ENCODE measurements around the gene IRGC.

The IRGC gene

DNA sequence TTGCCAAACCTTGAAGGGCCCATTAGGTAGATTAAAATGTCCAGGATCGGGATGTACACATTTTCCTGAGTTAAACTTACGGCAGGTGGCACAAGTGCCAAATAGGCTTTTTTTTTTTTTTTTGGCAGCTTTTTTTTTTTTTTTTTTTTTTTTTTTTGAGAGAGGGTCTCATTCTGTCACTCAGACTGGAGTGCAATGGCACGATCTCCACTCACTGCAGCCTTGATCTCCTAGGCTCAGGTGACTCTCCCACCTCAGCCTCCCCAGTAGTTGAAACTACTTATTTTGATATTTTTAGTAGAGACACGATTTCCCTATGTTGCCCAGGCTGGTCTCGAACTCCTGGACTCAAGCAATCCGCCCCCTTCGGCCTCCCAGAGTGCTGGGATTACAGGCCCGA is 9.0 kb downstream of the IRGC start:
- DNase-seq (ENCODE audit: low read depth, low spot score), result no peak
- no peaks in the 10 kb centered on the region for H3K9me3 ChIP-seq (ENCODE audit: control insufficient read depth, insufficient read depth, low read length)
- H3K36me3 ChIP-seq (ENCODE audit: control insufficient read depth, insufficient read depth, low read length), result no peaks in the 10 kb centered on the region; the same call in 1 of the 2 replicates
- no peak overlapping the region for H3K4me3 ChIP-seq (ENCODE audit: low read length)
- no CpG with 5 or more reads among the region's 8 CpGs for WGBS (ENCODE audit: insufficient coverage, insufficient read length)
- H3K4me1 ChIP-seq (ENCODE audit: control insufficient read depth, insufficient read depth, low read length), result peaks cover 2% of the 10 kb centered on the region; the same call in 1 of the 2 replicates
- H3K27me3 ChIP-seq (ENCODE audit: control insufficient read depth, insufficient read depth, low read length), result no peaks in the 10 kb centered on the region
- no peak overlapping the region for H3K27ac ChIP-seq (ENCODE audit: low read length)

DNA sequence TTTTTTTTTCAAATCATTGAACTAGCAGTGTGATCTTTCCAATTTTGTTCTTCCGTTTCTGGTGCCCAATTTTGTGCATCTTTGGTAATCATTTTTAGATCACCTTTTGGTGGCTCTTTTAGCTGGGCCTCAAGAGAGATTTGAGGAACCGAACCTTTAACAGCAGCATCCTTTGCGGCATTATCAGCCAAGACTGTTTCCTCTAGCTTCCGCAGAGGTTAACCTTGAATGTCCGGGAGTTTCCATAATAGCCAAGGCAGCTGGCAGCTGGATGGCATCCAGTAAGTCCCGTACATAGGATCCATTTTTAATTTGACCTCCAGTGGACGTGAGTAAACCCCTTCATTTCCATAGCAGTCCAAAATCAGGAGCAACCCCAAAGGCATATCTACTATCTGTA is 9.6 kb downstream of the IRGC start:
- no CpG with 5 or more reads among the region's 7 CpGs for WGBS (ENCODE audit: insufficient coverage, insufficient read length)
- H3K27ac ChIP-seq (ENCODE audit: low read length), result no peak overlapping the region
- H3K9me3 ChIP-seq (ENCODE audit: control insufficient read depth, insufficient read depth, low read length), result no peaks in the 10 kb centered on the region
- no peak for DNase-seq (ENCODE audit: low read depth, low spot score)
- no peaks in the 10 kb centered on the region for H3K27me3 ChIP-seq (ENCODE audit: control insufficient read depth, insufficient read depth, low read length)
- no peaks in the 10 kb centered on the region for H3K4me1 ChIP-seq (ENCODE audit: control insufficient read depth, insufficient read depth, low read length)
- no peak overlapping the region for H3K4me3 ChIP-seq (ENCODE audit: low read length)
- H3K36me3 ChIP-seq (ENCODE audit: control insufficient read depth, insufficient read depth, low read length), result no peaks in the 10 kb centered on the region; the same call in 1 of the 2 replicates

- peaks cover 3% of the 10 kb centered on the region; the same call in 1 of the 2 replicates for H3K36me3 ChIP-seq (ENCODE audit: control insufficient read depth, insufficient read depth, low read length)
- H3K4me1 ChIP-seq (ENCODE audit: control insufficient read depth, insufficient read depth, low read length), result no peaks in the 10 kb centered on the region
- H3K27ac ChIP-seq (ENCODE audit: low read length), result no peak overlapping the region
- no peak for DNase-seq (ENCODE audit: low read depth, low spot score)
- no peaks in the 10 kb centered on the region for H3K9me3 ChIP-seq (ENCODE audit: control insufficient read depth, insufficient read depth, low read length)
- no peaks in the 10 kb centered on the region for H3K27me3 ChIP-seq (ENCODE audit: control insufficient read depth, insufficient read depth, low read length)
- no CpG with 5 or more reads among the region's 15 CpGs for WGBS (ENCODE audit: insufficient coverage, insufficient read length)
- H3K4me3 ChIP-seq (ENCODE audit: low read length), result no peak overlapping the region
These were observed 11.1 kb downstream of the IRGC start for GRCh38 chr19:43726736-43727592.

DNA sequence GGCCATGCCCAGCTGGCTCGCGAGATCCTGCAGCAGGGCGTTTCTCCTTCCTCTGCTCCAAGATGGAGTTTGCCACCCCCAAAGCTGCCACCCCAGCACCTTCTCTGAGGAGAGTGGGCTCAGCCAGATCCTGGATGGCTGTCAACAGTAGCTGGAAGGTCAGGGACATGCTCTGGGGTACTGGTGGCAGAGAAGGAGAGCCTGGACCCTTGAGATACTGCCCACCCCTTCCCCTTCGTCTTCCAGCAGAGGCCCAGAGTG is 11.6 kb downstream of the IRGC start:
- WGBS (ENCODE audit: insufficient coverage, insufficient read length), result no CpG with 5 or more reads among the region's 4 CpGs
- Histone ChIP-seq H3K36me3 (ENCODE audit: control insufficient read depth, insufficient read depth, low read length) (peaks cover 3% of the 10 kb centered on the region), H3K27me3 (ENCODE audit: control insufficient read depth, insufficient read depth, low read length) (no peaks in the 10 kb centered on the region), H3K9me3 (ENCODE audit: control insufficient read depth, insufficient read depth, low read length) (no peaks in the 10 kb centered on the region), H3K27ac (ENCODE audit: low read length) (no peak overlapping the region), H3K4me3 (ENCODE audit: low read length) (no peak overlapping the region), H3K4me1 (ENCODE audit: control insufficient read depth, insufficient read depth, low read length) (no peaks in the 10 kb centered on the region)
- DNase-seq (ENCODE audit: low read depth, low spot score), result no peak

GRCh38 chr19:43729919-43730318 is 14.0 kb downstream of the IRGC start:
- no CpG with 5 or more reads among the region's 5 CpGs for WGBS (ENCODE audit: insufficient coverage, insufficient read length)
- no peak overlapping the region for H3K27ac ChIP-seq (ENCODE audit: low read length)
- no peak overlapping the region for H3K4me3 ChIP-seq (ENCODE audit: low read length)
- no peaks in the 10 kb centered on the region for H3K27me3 ChIP-seq (ENCODE audit: control insufficient read depth, insufficient read depth, low read length)
- no peaks in the 10 kb centered on the region for H3K9me3 ChIP-seq (ENCODE audit: control insufficient read depth, insufficient read depth, low read length)
- no peak for DNase-seq (ENCODE audit: low read depth, low spot score)
- peaks cover 7% of the 10 kb centered on the region for H3K36me3 ChIP-seq (ENCODE audit: control insufficient read depth, insufficient read depth, low read length)
- H3K4me1 ChIP-seq (ENCODE audit: control insufficient read depth, insufficient read depth, low read length), result no peaks in the 10 kb centered on the region

DNA sequence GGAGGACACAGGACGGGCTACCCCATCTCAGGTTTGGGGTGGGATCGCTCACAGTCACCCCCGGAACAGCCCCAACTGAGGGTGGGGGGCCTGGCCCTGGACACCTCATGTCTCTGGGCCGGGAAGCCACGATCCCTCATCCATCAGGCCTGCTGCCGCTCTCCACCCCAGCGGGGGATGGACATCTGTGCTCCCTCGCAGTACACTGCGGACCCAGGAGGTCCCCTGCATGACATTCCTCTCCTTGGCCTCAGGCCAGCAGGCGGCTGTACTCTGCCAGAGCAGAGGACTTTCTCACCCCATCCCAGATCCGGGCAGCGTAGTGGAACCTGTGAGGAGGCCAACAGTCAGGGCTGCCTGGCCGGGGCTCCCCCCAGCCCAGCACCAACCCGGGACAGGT is 15.5 kb downstream of the IRGC start:
- H3K9me3 ChIP-seq (ENCODE audit: control insufficient read depth, insufficient read depth, low read length), result no peaks in the 10 kb centered on the region
- no peaks in the 10 kb centered on the region for H3K4me1 ChIP-seq (ENCODE audit: control insufficient read depth, insufficient read depth, low read length)
- H3K27ac ChIP-seq (ENCODE audit: low read length), result no peak overlapping the region
- H3K36me3 ChIP-seq (ENCODE audit: control insufficient read depth, insufficient read depth, low read length), result peaks cover 7% of the 10 kb centered on the region
- no peaks in the 10 kb centered on the region for H3K27me3 ChIP-seq (ENCODE audit: control insufficient read depth, insufficient read depth, low read length)
- DNase-seq (ENCODE audit: low read depth, low spot score), result no peak
- WGBS (ENCODE audit: insufficient coverage, insufficient read length), result no CpG with 5 or more reads among the region's 14 CpGs
- no peak overlapping the region for H3K4me3 ChIP-seq (ENCODE audit: low read length)

DNA sequence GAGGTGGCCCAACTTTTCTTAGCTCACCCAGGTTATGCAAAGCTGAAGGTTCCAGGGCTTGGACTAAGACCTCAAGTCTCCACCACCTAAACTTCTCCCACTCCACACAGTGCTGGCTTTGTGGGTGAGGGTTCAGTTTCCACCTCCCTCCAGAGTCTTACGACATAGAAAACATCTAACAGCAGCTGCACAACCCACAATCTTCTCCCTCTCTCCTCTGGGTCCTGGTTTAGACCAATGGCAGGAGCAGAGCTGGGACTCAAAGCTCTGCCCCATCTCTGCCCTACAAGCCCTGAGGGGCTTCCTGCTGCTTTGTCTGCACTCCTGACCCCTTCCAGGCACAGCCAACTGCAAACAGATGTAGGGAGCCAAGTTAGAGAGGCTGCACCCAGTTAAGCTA is 16.0 kb downstream of the IRGC start:
- no peak overlapping the region for H3K27ac ChIP-seq (ENCODE audit: low read length)
- no peaks in the 10 kb centered on the region for H3K9me3 ChIP-seq (ENCODE audit: control insufficient read depth, insufficient read depth, low read length)
- DNase-seq (ENCODE audit: low read depth, low spot score), result no peak
- no CpG with 5 or more reads among the region's 1 CpG for WGBS (ENCODE audit: insufficient coverage, insufficient read length)
- no peaks in the 10 kb centered on the region for H3K4me1 ChIP-seq (ENCODE audit: control insufficient read depth, insufficient read depth, low read length)
- no peak overlapping the region for H3K4me3 ChIP-seq (ENCODE audit: low read length)
- no peaks in the 10 kb centered on the region for H3K27me3 ChIP-seq (ENCODE audit: control insufficient read depth, insufficient read depth, low read length)
- H3K36me3 ChIP-seq (ENCODE audit: control insufficient read depth, insufficient read depth, low read length), result peaks cover 7% of the 10 kb centered on the region

DNA sequence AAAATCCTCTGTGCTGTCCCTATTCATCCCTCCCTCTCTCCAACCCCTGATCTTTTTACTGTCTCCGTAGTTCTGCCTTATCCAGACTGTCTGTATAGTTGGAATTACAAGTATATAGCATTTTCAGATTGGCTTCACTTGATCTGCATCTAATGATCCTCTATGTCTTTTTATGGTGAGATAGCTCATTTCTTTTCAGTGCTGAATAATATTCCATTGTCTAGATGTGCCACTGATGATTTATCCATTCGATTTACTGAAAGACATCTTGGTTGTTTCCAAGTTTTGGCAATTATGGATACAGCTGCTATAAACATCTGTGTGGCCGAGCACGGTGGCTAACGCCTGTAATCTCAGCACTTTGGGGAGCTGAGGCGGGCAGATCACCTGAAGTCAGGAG is 19.1 kb downstream of the IRGC start:
- Histone ChIP-seq H3K4me1 (ENCODE audit: control insufficient read depth, insufficient read depth, low read length) (no peaks in the 10 kb centered on the region), H3K27ac (ENCODE audit: low read length) (no peak overlapping the region), H3K27me3 (ENCODE audit: control insufficient read depth, insufficient read depth, low read length) (no peaks in the 10 kb centered on the region), H3K36me3 (ENCODE audit: control insufficient read depth, insufficient read depth, low read length) (peaks cover 15% of the 10 kb centered on the region; the same call in 1 of the 2 replicates), H3K9me3 (ENCODE audit: control insufficient read depth, insufficient read depth, low read length) (no peaks in the 10 kb centered on the region), H3K4me3 (ENCODE audit: low read length) (no peak overlapping the region)
- WGBS (ENCODE audit: insufficient coverage, insufficient read length), result no CpG with 5 or more reads among the region's 6 CpGs
- DNase-seq (ENCODE audit: low read depth, low spot score), result no peak

DNA sequence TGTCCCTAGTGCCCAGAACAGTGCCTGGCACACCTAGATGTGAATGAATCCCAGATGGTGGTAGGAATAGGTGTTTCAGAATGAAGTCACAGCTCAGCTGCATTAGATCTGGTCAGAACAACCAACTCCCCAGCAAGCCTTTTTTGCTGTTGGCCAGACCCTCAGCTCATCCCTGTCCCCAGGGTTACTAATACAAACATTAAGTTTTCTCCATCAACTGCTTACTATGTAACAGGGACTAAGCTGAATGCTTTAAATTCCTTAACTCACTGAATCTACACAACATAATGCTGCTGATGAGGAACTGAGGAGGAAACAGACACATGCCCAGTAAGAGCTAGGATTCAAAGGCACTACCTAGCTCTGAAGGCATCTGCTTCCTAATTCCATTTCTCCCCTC is 20.1 kb downstream of the IRGC start:
- no peaks in the 10 kb centered on the region for H3K4me1 ChIP-seq (ENCODE audit: control insufficient read depth, insufficient read depth, low read length)
- H3K27ac ChIP-seq (ENCODE audit: low read length), result no peak overlapping the region
- H3K36me3 ChIP-seq (ENCODE audit: control insufficient read depth, insufficient read depth, low read length), result peaks cover 17% of the 10 kb centered on the region; the same call in 1 of the 2 replicates

DNA sequence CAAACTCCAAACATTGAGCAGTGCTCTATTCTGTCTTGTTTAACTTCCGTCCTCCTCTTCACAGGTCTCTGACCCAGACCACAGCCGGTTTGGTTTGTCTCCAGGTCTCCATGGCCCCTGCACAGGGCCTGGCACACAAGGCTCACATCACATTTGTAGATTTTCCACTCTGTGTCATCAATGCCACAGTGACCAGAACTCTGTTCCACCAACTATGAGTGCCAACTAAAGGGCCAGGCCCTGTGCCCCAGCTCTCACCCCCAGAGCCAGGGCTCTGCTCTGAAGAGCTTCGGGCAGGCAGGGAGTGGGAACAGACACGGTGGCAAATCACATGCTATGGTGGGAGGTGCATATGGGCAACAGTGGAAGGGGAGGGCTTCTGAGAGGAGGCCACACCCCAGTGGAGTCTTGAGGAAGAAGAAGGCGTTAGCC is 22.9 kb downstream of the IRGC start:
- Histone ChIP-seq H3K4me1 (ENCODE audit: control insufficient read depth, insufficient read depth, low read length) (no peaks in the 10 kb centered on the region), H3K27me3 (ENCODE audit: control insufficient read depth, insufficient read depth, low read length) (no peaks in the 10 kb centered on the region), H3K36me3 (ENCODE audit: control insufficient read depth, insufficient read depth, low read length) (peaks cover 13% of the 10 kb centered on the region; the same call in 1 of the 2 replicates), H3K9me3 (ENCODE audit: control insufficient read depth, insufficient read depth, low read length) (no peaks in the 10 kb centered on the region), H3K27ac (ENCODE audit: low read length) (no peak overlapping the region), H3K4me3 (ENCODE audit: low read length) (no peak overlapping the region)
- no peak for DNase-seq (ENCODE audit: low read depth, low spot score)
- no CpG with 5 or more reads among the region's 5 CpGs for WGBS (ENCODE audit: insufficient coverage, insufficient read length)

More for the DNA sequence above, 20.1 kb downstream of the IRGC start:
- Histone ChIP-seq H3K4me3 (ENCODE audit: low read length) (no peak overlapping the region), H3K9me3 (ENCODE audit: control insufficient read depth, insufficient read depth, low read length) (no peaks in the 10 kb centered on the region), H3K27me3 (ENCODE audit: control insufficient read depth, insufficient read depth, low read length) (no peaks in the 10 kb centered on the region)
- DNase-seq (ENCODE audit: low read depth, low spot score), result no peak

Data from iPS DF 6.9 (cell line).